Naive thymus-derived CD4-positive, alpha-beta T cell (primary cell): Measurements from ENCODE around the gene MBOAT2. TPM values are rescaled to one million over a fixed set of nuclear protein-coding genes. Genes with fewer than 3 reads are reported as not detected.
"Not testable (repeated sequence)": the region's sequence is repeated elsewhere in the genome, so short reads cannot be mapped to it uniquely, and the experiment has no call there.

Experiments
- ATAC-seq: fragments of 150-1000 bp; cut with Tn5 transposase; 2 replicates; pipeline ENCODE4 v1.10.0; 2021; ENCODE audit warnings: mild to moderate bottlenecking, moderate library complexity
- CTCF ChIA-PET: fragments of 350-600 bp; sonication (Branson Sonifier 250); formaldehyde crosslinking; loops from one replicate; lab custom pipeline; 2021; ENCODE audit warnings: antibody characterized with exemption; lab: Charles Lee
- POLR2A ChIA-PET: fragments of 350-600 bp; sonication (Branson Sonifier 250); formaldehyde crosslinking; loops from one replicate; lab custom pipeline; 2021; ENCODE audit warnings: antibody characterized with exemption, inconsistent platforms; lab: Charles Lee
- DNase-seq, 9 donors: peaks; one replicate each; pipeline versions ENCODE4 v3.0.0 to v3.0.0-alpha.2; 2020 to 2022; ENCODE audit warnings: mixed read lengths in 1 of 9
- H3K27ac ChIP-seq: one replicate; pipeline ENCODE4 v1.7.0; 2013; ENCODE audit warnings: mild to moderate bottlenecking, low read depth, low read length, moderate library complexity
- H3K27me3 ChIP-seq, 2 donors: one replicate each; pipeline ENCODE4 v1.7.0; 2013; ENCODE audit warnings: low read length in 2 of 2, mild to moderate bottlenecking in 2 of 2, moderate library complexity in 2 of 2; ENCODE audit not compliant: control insufficient read depth in 2 of 2, insufficient read depth in 2 of 2
- H3K36me3 ChIP-seq, 3 experiments: 1 replicate in 2 of 3; 2 replicates in 1 of 3; pipeline ENCODE4 v1.7.0; 2013; ENCODE audit warnings: low read length in 3 of 3, mild to moderate bottlenecking in 3 of 3, moderate library complexity in 1 of 3; ENCODE audit not compliant: insufficient read depth in 3 of 3, control insufficient read depth in 2 of 3
- H3K4me1 ChIP-seq, 2 donors: one replicate each; pipeline ENCODE4 v1.7.0; 2013; ENCODE audit warnings: low read length in 2 of 2, mild to moderate bottlenecking in 2 of 2, moderate library complexity in 1 of 2; ENCODE audit not compliant: control insufficient read depth in 2 of 2, insufficient read depth in 2 of 2
- H3K4me3 ChIP-seq: 2 replicates; pipeline ENCODE4 v1.7.0; 2013; ENCODE audit warnings: mild to moderate bottlenecking, low read length
- H3K9me3 ChIP-seq, 3 experiments: 1 replicate in 2 of 3; 2 replicates in 1 of 3; pipeline ENCODE4 v1.7.0; 2013; ENCODE audit warnings: low read length in 3 of 3; ENCODE audit not compliant: control insufficient read depth in 2 of 3
- H3K27ac Mint-ChIP-seq, 9 donors: one replicate each; pipeline ENCODE4 v1.8.0; 2020 to 2022; ENCODE audit warnings: mixed read lengths in 9 of 9, mild to moderate bottlenecking in 8 of 9, moderate library complexity in 5 of 9, inconsistent platforms in 2 of 9
- H3K27me3 Mint-ChIP-seq, 5 donors: one replicate each; pipeline ENCODE4 v1.8.0; 2021 to 2022; ENCODE audit warnings: mixed read lengths in 5 of 5, mild to moderate bottlenecking in 1 of 5
- H3K36me3 Mint-ChIP-seq, 5 donors: one replicate each; pipeline ENCODE4 v1.8.0; 2020 to 2022; ENCODE audit warnings: mixed read lengths in 5 of 5, mild to moderate bottlenecking in 3 of 5, inconsistent platforms in 1 of 5
- H3K4me1 Mint-ChIP-seq, 7 donors: one replicate each; pipeline ENCODE4 v1.8.0; 2020 to 2022; ENCODE audit warnings: mixed read lengths in 7 of 7, mild to moderate bottlenecking in 3 of 7, inconsistent platforms in 1 of 7
- H3K4me3 Mint-ChIP-seq, 10 donors: one replicate each; pipeline ENCODE4 v1.8.0; 2020 to 2022; ENCODE audit warnings: mild to moderate bottlenecking in 10 of 10, mixed read lengths in 10 of 10, moderate library complexity in 6 of 10, inconsistent platforms in 2 of 10
- H3K9me3 Mint-ChIP-seq, 11 donors: one replicate each; pipeline ENCODE4 v1.8.0; 2020 to 2022; ENCODE audit warnings: mixed read lengths in 11 of 11, mild to moderate bottlenecking in 4 of 11, inconsistent platforms in 1 of 11, moderate library complexity in 1 of 11
- intact Hi-C, 2 donors: fragments of 100-400 bp; cut with micrococcal nuclease; formaldehyde crosslinking; loops; one replicate each; pipeline ENCODE4 v1.15.1; 2023
- polyA plus RNA-seq, 2 donors: library from polyadenylated mRNA; unstranded; fragments of 300-500 nt; fragmentation: Illumina TruSeq; gene quantifications; one replicate each; pipeline ENCODE4 v1.2.3, GENCODE V29; 2021
- total RNA-seq, 6 experiments: library from RNA in 5 of 6; stranded (reverse) in 5 of 6; gene quantifications; 1 replicate in 5 of 6; 2 replicates in 1 of 6; pipeline ENCODE4 v1.2.3 and lab custom pipeline; 2021 to 2026

The MBOAT2 gene
- total and polyA plus RNA-seq, 7 experiments from 2014 or later, result 0.90 to 6.0 (median 1.9) TPM

GRCh38 chr2:8915941-8916340, 87.5 kb downstream of the MBOAT2 start:
- Histone ChIP-seq H3K27me3 (no peaks in the 10 kb centered on the region), H3K27ac (no peak overlapping the region), H3K4me3 (no peak overlapping the region), H3K4me1 (no peaks in the 10 kb centered on the region), H3K36me3 (no peaks in the 10 kb centered on the region), H3K9me3 (no peaks in the 10 kb centered on the region)
- peaks cover 0 to 3% (median 0%) of the 10 kb centered on the region in 5 donors for H3K36me3 Mint-ChIP-seq
- DNase-seq (no peak), ATAC-seq (no peak)
- H3K9me3 Mint-ChIP-seq, result peaks cover 0 to 19% (median 8%) of the 10 kb centered on the region in 11 donors
- H3K4me3 Mint-ChIP-seq, result no peak overlapping the region
- ChIA-PET POLR2A (no interaction called here), CTCF (no interaction called here)
- intact Hi-C loops, result no loop called here
- H3K4me1 Mint-ChIP-seq, result no peaks in the 10 kb centered on the region
- no peak overlapping the region for H3K27ac Mint-ChIP-seq
- peaks cover 0 to 10% (median 4%) of the 10 kb centered on the region in 5 donors for H3K27me3 Mint-ChIP-seq

DNA sequence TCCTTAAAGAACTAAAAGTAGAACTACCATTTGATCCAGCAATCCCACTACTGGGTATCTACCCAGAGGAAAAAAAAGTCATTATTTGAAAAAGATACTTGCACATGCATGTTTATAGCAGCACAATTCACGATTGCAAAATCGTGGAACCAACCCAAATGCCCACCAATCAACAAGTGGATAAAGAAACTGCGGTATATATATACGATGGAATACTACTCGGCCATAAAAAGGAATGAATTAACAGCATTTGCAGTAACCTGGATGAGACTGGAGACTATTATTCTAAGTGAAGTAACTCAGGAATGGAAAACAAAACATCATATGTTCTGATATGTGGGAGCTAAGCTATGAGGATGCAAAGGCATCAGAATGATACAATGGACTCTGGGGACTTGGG, 89.7 kb downstream of the MBOAT2 start:
- H3K4me3 ChIP-seq, H3K9me3 ChIP-seq, POLR2A ChIA-PET, H3K27ac Mint-ChIP-seq, ATAC-seq, CTCF ChIA-PET, H3K36me3 Mint-ChIP-seq, H3K27me3 ChIP-seq, H3K4me3 Mint-ChIP-seq, H3K27ac ChIP-seq, H3K36me3 ChIP-seq, H3K4me1 ChIP-seq, DNase-seq, intact Hi-C loops, H3K4me1 Mint-ChIP-seq: not testable (repeated sequence)
- Mint-ChIP-seq H3K27me3 (peaks cover 0 to 12% (median 9%) of the 10 kb centered on the region in 5 donors), H3K9me3 (peaks cover 0 to 31% (median 12%) of the 10 kb centered on the region in 11 donors)

- ATAC-seq, result no peak
- no peak for DNase-seq
- H3K27ac ChIP-seq, result no peak overlapping the region
- intact Hi-C loops, result no loop called here
- no peaks in the 10 kb centered on the region for H3K27me3 ChIP-seq
- Mint-ChIP-seq H3K4me3 (no peak overlapping the region), H3K27ac (no peak overlapping the region), H3K4me1 (no peaks in the 10 kb centered on the region), H3K36me3 (peaks cover 0 to 10% (median 3%) of the 10 kb centered on the region in 5 donors), H3K9me3 (peaks cover 0 to 29% (median 10%) of the 10 kb centered on the region in 11 donors), H3K27me3 (peaks cover 0 to 16% (median 5%) of the 10 kb centered on the region in 5 donors)
- POLR2A ChIA-PET, result no interaction called here
- H3K36me3 ChIP-seq, result no peaks in the 10 kb centered on the region
- CTCF ChIA-PET, result no interaction called here
- H3K9me3 ChIP-seq, result no peaks in the 10 kb centered on the region
- H3K4me3 ChIP-seq, result no peak overlapping the region
- H3K4me1 ChIP-seq, result no peaks in the 10 kb centered on the region
These were observed 95.7 kb downstream of the MBOAT2 start for GRCh38 chr2:8907764-8908288.

- intact Hi-C loops, H3K27me3 Mint-ChIP-seq, H3K9me3 Mint-ChIP-seq, DNase-seq, H3K4me3 ChIP-seq, H3K27me3 ChIP-seq, H3K4me3 Mint-ChIP-seq, POLR2A ChIA-PET, CTCF ChIA-PET, H3K4me1 ChIP-seq, H3K9me3 ChIP-seq, H3K36me3 Mint-ChIP-seq, H3K27ac ChIP-seq, ATAC-seq, H3K36me3 ChIP-seq, H3K4me1 Mint-ChIP-seq: not testable (repeated sequence)
- H3K27ac Mint-ChIP-seq, result peak overlapping the region in 1 of 9 donors; percentile 3
These were observed 99.6 kb downstream of the MBOAT2 start for GRCh38 chr2:8903924-8904323.

DNA sequence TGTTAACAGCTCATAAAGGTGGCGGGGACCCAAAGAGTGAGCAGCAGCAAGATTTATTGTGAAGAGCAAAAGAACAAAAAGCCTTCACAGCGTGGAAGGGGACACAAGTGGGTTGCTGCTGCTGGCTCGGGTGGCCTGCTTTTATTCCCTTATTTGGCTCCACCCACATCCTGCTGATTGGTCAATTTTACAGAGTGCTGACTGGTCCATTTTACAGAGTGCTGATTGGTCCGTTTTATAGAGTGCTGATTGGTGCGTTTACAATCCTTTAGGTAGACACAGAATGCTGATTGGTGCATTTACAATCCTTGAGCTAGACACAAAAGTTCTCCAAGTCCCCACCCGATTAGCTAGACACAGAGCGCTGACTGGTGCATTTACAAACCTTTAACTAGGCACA, 100.7 kb downstream of the MBOAT2 start:
- H3K27me3 Mint-ChIP-seq, ATAC-seq, DNase-seq, H3K36me3 ChIP-seq, H3K4me1 Mint-ChIP-seq, POLR2A ChIA-PET, H3K9me3 ChIP-seq, H3K9me3 Mint-ChIP-seq, H3K27ac ChIP-seq, H3K36me3 Mint-ChIP-seq, H3K4me1 ChIP-seq, H3K27me3 ChIP-seq, CTCF ChIA-PET, H3K27ac Mint-ChIP-seq, intact Hi-C loops, H3K4me3 Mint-ChIP-seq, H3K4me3 ChIP-seq: not testable (repeated sequence)

GRCh38 chr2:8897206-8897605, 106.3 kb downstream of the MBOAT2 start:
- H3K36me3 ChIP-seq, ATAC-seq, DNase-seq, H3K27ac Mint-ChIP-seq, H3K27ac ChIP-seq, H3K4me3 Mint-ChIP-seq, CTCF ChIA-PET, H3K27me3 ChIP-seq, H3K27me3 Mint-ChIP-seq, H3K4me1 Mint-ChIP-seq, POLR2A ChIA-PET, H3K9me3 ChIP-seq, H3K36me3 Mint-ChIP-seq, H3K4me3 ChIP-seq, H3K4me1 ChIP-seq, intact Hi-C loops: not testable (repeated sequence)
- peaks cover 0 to 25% (median 4%) of the 10 kb centered on the region in 11 donors for H3K9me3 Mint-ChIP-seq

DNA sequence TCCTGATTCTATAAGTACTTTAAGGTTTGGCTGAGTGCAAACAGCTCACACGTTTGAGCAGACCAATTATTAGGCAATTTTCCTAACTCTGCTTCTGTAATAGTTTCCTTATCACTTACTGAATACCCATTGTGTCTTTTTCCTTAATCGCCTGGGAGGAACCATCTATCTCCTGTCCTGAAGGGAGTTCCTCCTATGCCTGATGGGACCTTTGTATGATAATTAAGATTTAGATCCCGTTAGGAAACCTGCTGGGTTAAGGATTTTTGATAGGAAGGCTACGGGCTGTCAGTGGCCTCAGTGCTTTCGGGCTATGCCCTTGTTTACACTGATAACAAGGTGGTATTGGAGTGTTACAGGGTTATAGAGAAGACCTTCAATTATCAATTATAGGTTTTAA, 106.8 kb downstream of the MBOAT2 start:
- H3K4me3 ChIP-seq, H3K27ac Mint-ChIP-seq, DNase-seq, intact Hi-C loops, H3K27ac ChIP-seq, H3K27me3 Mint-ChIP-seq, H3K36me3 Mint-ChIP-seq, CTCF ChIA-PET, H3K27me3 ChIP-seq, H3K9me3 ChIP-seq, H3K4me1 ChIP-seq, ATAC-seq, H3K4me1 Mint-ChIP-seq, H3K36me3 ChIP-seq, H3K4me3 Mint-ChIP-seq, POLR2A ChIA-PET: not testable (repeated sequence)
- H3K9me3 Mint-ChIP-seq, result peaks cover 0 to 25% (median 4%) of the 10 kb centered on the region in 11 donors
